Mesenchymal stem cell (in vitro differentiated cells and primary cell): ENCODE measurements around the gene ASB2. TPM values are rescaled to one million over a fixed set of nuclear protein-coding genes. Genes with fewer than 3 reads are reported as not detected.

Source experiments
- DNase-seq: peaks from one replicate; pipeline ENCODE4 v3.0.0-alpha.2; 2013
- H2AFZ ChIP-seq: one replicate; pipeline ENCODE4 v1.6.1; 2013; ENCODE audit warnings: low read depth, mild to moderate bottlenecking, control low read depth, inconsistent platforms, low read length, moderate library complexity
- H2AK5ac ChIP-seq: 2 replicates; pipeline ENCODE4 v1.6.1; 2013; ENCODE audit warnings: low read length, moderate library complexity, mild to moderate bottlenecking, inconsistent platforms; ENCODE audit not compliant: severe bottlenecking
- H2BK120ac ChIP-seq: one replicate; pipeline ENCODE4 v1.6.1; 2013; ENCODE audit warnings: low read depth, mild to moderate bottlenecking, inconsistent platforms, low read length, moderate library complexity
- H2BK12ac ChIP-seq, 2 experiments: one replicate each; pipeline ENCODE4 v1.6.1; 2013; ENCODE audit warnings: inconsistent platforms in 2 of 2, low read length in 2 of 2, mild to moderate bottlenecking in 2 of 2, moderate library complexity in 2 of 2, control low read depth in 1 of 2
- H2BK15ac ChIP-seq: one replicate; pipeline ENCODE4 v1.6.1; 2013; ENCODE audit warnings: mild to moderate bottlenecking, low read depth, inconsistent platforms; ENCODE audit not compliant: poor library complexity, severe bottlenecking
- H2BK5ac ChIP-seq: 2 replicates; pipeline ENCODE4 v1.6.1; 2013; ENCODE audit warnings: low read depth, mild to moderate bottlenecking, low read length, control low read depth, inconsistent platforms; ENCODE audit not compliant: poor library complexity, severe bottlenecking
- H3K14ac ChIP-seq, 2 experiments: one replicate each; pipeline ENCODE4 v1.6.1; 2013; ENCODE audit warnings: inconsistent platforms in 2 of 2, low read length in 2 of 2, control low read depth in 1 of 2, mild to moderate bottlenecking in 1 of 2, moderate library complexity in 1 of 2
- H3K18ac ChIP-seq, 2 experiments: one replicate each; pipeline ENCODE4 v1.6.1; 2013; ENCODE audit warnings: inconsistent platforms in 2 of 2, low read length in 2 of 2, control low read depth in 1 of 2, low read depth in 1 of 2, mild to moderate bottlenecking in 1 of 2
- H3K23ac ChIP-seq, 2 experiments: one replicate each; pipeline ENCODE4 v1.6.1; 2013; ENCODE audit warnings: inconsistent platforms in 2 of 2, low read length in 2 of 2, mild to moderate bottlenecking in 2 of 2, moderate library complexity in 2 of 2, control low read depth in 1 of 2
- H3K27ac ChIP-seq: 2 replicates; pipeline ENCODE4 v1.5.1; 2013; ENCODE audit warnings: mild to moderate bottlenecking, moderate library complexity, low read length, control low read depth, inconsistent platforms; ENCODE audit not compliant: poor library complexity, severe bottlenecking
- H3K27me3 ChIP-seq, 2 experiments: 2 replicates each; pipeline versions ENCODE4 v1.6.1 to v1.7.0; 2013; ENCODE audit warnings: low read length in 2 of 2, mild to moderate bottlenecking in 2 of 2, moderate library complexity in 2 of 2, control low read depth in 1 of 2, inconsistent platforms in 1 of 2; ENCODE audit not compliant: control insufficient read depth in 1 of 2, insufficient read depth in 1 of 2
- H3K36me3 ChIP-seq, 2 experiments: 2 replicates each; pipeline versions ENCODE4 v1.6.1 to v1.7.0; 2013; ENCODE audit warnings: low read length in 2 of 2, control low read depth in 1 of 2, inconsistent platforms in 1 of 2, low read depth in 1 of 2, mild to moderate bottlenecking in 1 of 2; ENCODE audit not compliant: insufficient read depth in 2 of 2, control insufficient read depth in 1 of 2
- H3K4ac ChIP-seq, 2 experiments: one replicate each; pipeline ENCODE4 v1.6.1; 2013; ENCODE audit warnings: inconsistent platforms in 2 of 2, low read length in 2 of 2, mild to moderate bottlenecking in 2 of 2, moderate library complexity in 2 of 2, control low read depth in 1 of 2, low read depth in 1 of 2
- H3K4me1 ChIP-seq: 2 replicates; pipeline ENCODE4 v1.6.1; 2013; ENCODE audit warnings: low read depth, low read length, control low read depth; ENCODE audit not compliant: control insufficient read depth, insufficient read depth
- H3K4me2 ChIP-seq: 2 replicates; pipeline ENCODE4 v1.6.1; 2013; ENCODE audit warnings: low read length, mild to moderate bottlenecking, inconsistent platforms; ENCODE audit not compliant: poor library complexity, severe bottlenecking
- H3K4me3 ChIP-seq, 2 experiments: 2 replicates each; pipeline versions ENCODE4 v1.5.1 to v1.7.0; 2013; ENCODE audit warnings: low read length in 2 of 2, mild to moderate bottlenecking in 2 of 2, control low read depth in 1 of 2, low read depth in 1 of 2; ENCODE audit not compliant: insufficient read depth in 1 of 2
- H3K79me1 ChIP-seq: replicated peaks from 2 replicates; pipeline ENCODE4 v1.6.1; 2013; ENCODE audit warnings: mild to moderate bottlenecking, control low read depth, low read length, inconsistent platforms; ENCODE audit not compliant: poor library complexity, severe bottlenecking
- H3K9ac ChIP-seq: 2 replicates; pipeline ENCODE4 v1.7.0; 2013; ENCODE audit warnings: mild to moderate bottlenecking, low read length, moderate library complexity
- H3K9me3 ChIP-seq: 2 replicates; pipeline ENCODE4 v1.7.0; 2013; ENCODE audit warnings: mild to moderate bottlenecking, low read length; ENCODE audit not compliant: control insufficient read depth
- H4K8ac ChIP-seq: one replicate; pipeline ENCODE4 v1.6.1; 2013; ENCODE audit warnings: inconsistent platforms, mild to moderate bottlenecking, low read length, moderate library complexity
- H4K91ac ChIP-seq: one replicate; pipeline ENCODE4 v1.6.1; 2013; ENCODE audit warnings: mild to moderate bottlenecking, low read length, inconsistent platforms
- WGBS: methylation state at CpG from one replicate; pipeline ENCODE4 v1.1.7; 2013; ENCODE audit warnings: mixed read lengths; 5-methylcytosine and 5-hydroxymethylcytosine counted together
- polyA plus RNA-seq, 2 experiments: library from polyadenylated mRNA; stranded (reverse); fragments of 200-250 nt; gene quantifications; one replicate each; pipeline ENCODE4 v1.2.3, GENCODE V29; 2013

Gene ASB2, protein sequence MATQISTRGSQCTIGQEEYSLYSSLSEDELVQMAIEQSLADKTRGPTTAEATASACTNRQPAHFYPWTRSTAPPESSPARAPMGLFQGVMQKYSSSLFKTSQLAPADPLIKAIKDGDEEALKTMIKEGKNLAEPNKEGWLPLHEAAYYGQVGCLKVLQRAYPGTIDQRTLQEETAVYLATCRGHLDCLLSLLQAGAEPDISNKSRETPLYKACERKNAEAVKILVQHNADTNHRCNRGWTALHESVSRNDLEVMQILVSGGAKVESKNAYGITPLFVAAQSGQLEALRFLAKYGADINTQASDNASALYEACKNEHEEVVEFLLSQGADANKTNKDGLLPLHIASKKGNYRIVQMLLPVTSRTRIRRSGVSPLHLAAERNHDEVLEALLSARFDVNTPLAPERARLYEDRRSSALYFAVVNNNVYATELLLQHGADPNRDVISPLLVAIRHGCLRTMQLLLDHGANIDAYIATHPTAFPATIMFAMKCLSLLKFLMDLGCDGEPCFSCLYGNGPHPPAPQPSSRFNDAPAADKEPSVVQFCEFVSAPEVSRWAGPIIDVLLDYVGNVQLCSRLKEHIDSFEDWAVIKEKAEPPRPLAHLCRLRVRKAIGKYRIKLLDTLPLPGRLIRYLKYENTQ
- not detected for polyA plus RNA-seq (2013, experiment 1 of 2)
- not detected for polyA plus RNA-seq (2013, experiment 2 of 2)

DNA sequence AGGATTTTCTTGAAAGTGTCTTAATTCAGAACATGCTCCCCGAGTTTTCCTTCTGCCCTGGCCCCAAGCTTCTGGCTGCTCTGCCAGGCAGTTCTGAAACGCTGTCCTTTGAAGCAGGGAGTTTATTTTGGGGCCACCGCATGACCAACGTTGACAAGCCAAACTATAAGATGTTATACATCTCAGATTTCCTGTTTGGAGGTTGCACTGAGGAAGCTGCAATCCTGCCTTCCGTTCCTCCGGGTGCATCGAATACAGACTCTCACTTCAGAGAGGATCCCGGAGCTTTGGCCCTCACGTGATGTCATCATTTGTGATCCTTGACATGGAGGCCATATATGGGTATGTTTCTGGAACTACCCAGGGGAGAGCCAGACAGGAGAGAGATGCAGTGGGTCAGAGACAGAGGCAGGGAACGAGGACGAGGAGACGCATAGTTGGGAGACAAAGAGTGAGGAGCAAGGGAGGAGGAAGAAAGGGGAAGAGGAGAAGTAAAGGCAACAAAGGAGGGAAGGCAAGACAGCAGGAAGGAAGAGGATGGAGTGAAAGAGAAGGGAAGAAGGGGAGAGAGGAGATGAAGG is at the start of gene ASB2:
Gene ASB2 (minus strand): TSS at position 94 of the 581 bp plus-strand sequence. CDS start 12,031 bp downstream, outside the sequence.
- H3K36me3 ChIP-seq: peaks cover 0 to 2% of the 10 kb centered on the region in 2 experiments
- peak within 1 kb of the TSS; percentile 40 for H3K9ac ChIP-seq
- peaks cover 0 to 8% of the 10 kb centered on the region in 2 experiments for H3K27me3 ChIP-seq
- no peak for DNase-seq
- no peak within 1 kb of the TSS for H2BK12ac ChIP-seq
- H2BK120ac ChIP-seq: no peak within 1 kb of the TSS
- H2BK15ac ChIP-seq: no peak within 1 kb of the TSS
- no peak within 1 kb of the TSS for H2AFZ ChIP-seq
- H3K4me3 ChIP-seq: peak within 1 kb of the TSS in 1 of 2 experiments; percentile 45
- no peaks in the 10 kb centered on the region for H3K79me1 ChIP-seq
- no peak within 1 kb of the TSS for H3K27ac ChIP-seq
- H3K18ac ChIP-seq: no peak within 1 kb of the TSS
- no peak within 1 kb of the TSS for H4K8ac ChIP-seq
- no peak within 1 kb of the TSS for H3K14ac ChIP-seq
- H3K23ac ChIP-seq: no peak within 1 kb of the TSS
- H3K4me2 ChIP-seq: no peak within 1 kb of the TSS
- no peak within 1 kb of the TSS for H2AK5ac ChIP-seq
- no peak within 1 kb of the TSS for H3K4ac ChIP-seq
- WGBS: 66% methylated on average over 12 of the region's 12 CpGs
- no peak within 1 kb of the TSS for H4K91ac ChIP-seq
- peaks cover 13% of the 10 kb centered on the region for H3K4me1 ChIP-seq
- no peak within 1 kb of the TSS for H2BK5ac ChIP-seq
- no peaks in the 10 kb centered on the region for H3K9me3 ChIP-seq

DNA sequence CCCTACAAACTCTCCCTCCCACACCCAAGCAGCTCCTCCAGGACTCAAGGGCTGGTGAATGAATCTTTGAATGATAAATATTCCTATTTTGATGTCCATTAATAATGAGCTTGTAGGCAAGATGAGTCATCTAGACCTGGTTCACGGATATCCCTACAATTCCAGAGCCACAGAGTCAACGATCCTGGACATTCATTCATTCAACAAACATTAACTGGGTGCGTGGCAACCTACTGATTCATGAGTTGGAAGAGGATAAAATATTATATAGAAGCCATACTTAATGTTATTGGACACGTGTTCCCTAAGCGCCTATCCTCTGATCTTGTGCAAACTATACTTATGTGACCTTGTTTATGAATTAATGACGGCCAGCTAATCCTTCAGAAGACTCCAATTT is 49.4 kb upstream of the ASB2 start:
- Histone ChIP-seq H3K27ac (no peak overlapping the region), H2BK5ac (no peak overlapping the region), H4K8ac (no peak overlapping the region), H3K4me3 (peak overlapping the region in 1 of 2 experiments; percentile 72), H3K9me3 (no peaks in the 10 kb centered on the region), H3K36me3 (no peaks in the 10 kb centered on the region), H3K14ac (no peak overlapping the region), H3K4me2 (peak overlapping the region; percentile 36), H4K91ac (no peak overlapping the region), H3K79me1 (peaks cover 22% of the 10 kb centered on the region), H2AFZ (no peak overlapping the region), H3K9ac (no peak overlapping the region), H2BK15ac (no peak overlapping the region), H3K23ac (no peak overlapping the region), H3K4ac (no peak overlapping the region), H2AK5ac (no peak overlapping the region), H3K4me1 (peaks cover 26% of the 10 kb centered on the region), H3K18ac (no peak overlapping the region), H3K27me3 (peaks cover 0 to 5% of the 10 kb centered on the region in 2 experiments), H2BK12ac (no peak overlapping the region), H2BK120ac (no peak overlapping the region)
- DNase-seq: no peak
- 67% methylated on average over 3 of the region's 6 CpGs for WGBS

DNA sequence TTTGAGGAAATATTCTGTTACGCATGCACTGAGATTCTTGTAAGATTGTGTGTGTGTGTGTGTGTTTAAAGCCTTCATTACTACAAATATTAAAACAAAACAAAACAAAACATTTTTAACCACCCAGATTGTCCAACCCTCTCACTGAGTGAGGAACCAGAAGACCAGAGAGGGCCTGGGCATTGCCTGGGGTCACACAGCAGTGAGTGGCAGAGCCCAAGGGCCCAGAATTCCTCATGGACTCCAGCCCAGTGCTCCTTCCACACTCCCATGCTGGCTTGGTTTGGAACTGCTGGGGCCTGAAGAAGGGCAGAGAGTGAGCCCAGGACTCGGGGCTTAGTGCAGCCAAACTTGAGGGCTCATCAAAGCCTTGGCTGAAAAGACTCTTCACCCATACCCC is 48.2 kb upstream of the ASB2 start:
- Histone ChIP-seq H3K4me1 (peaks cover 26% of the 10 kb centered on the region), H3K9me3 (no peaks in the 10 kb centered on the region), H2BK15ac (no peak overlapping the region), H3K4ac (no peak overlapping the region), H2BK120ac (no peak overlapping the region), H2AK5ac (no peak overlapping the region), H3K9ac (no peak overlapping the region), H3K4me3 (no peak overlapping the region), H3K36me3 (no peaks in the 10 kb centered on the region), H3K79me1 (peaks cover 19% of the 10 kb centered on the region), H2AFZ (no peak overlapping the region), H4K91ac (no peak overlapping the region), H3K14ac (no peak overlapping the region), H3K23ac (no peak overlapping the region), H3K18ac (no peak overlapping the region), H4K8ac (no peak overlapping the region), H3K27ac (no peak overlapping the region), H3K4me2 (no peak overlapping the region), H2BK12ac (no peak overlapping the region), H3K27me3 (peaks cover 0 to 5% of the 10 kb centered on the region in 2 experiments), H2BK5ac (no peak overlapping the region)
- no CpG with 5 or more reads among the region's 2 CpGs for WGBS
- no peak for DNase-seq
